ENCODE data around the gene DDX4. TPM values are rescaled to one million over a fixed set of nuclear protein-coding genes. Genes with fewer than 3 reads are reported as not detected.

DDX4 gene
- total RNA-seq, 1 experiment from 2014 or later, result not detected

- ATAC-seq (no peak), DNase-seq (ENCODE audit: low read depth, low spot score) (no peak)
- H3K4me3 ChIP-seq (replicated peaks in 1 of 2; ENCODE audit: low read depth in 1 of 2, low read length in 2 of 2), result no peak overlapping the region
- no peaks in the 10 kb centered on the region for H3K9me3 ChIP-seq (ENCODE audit: control insufficient read depth in 1 of 2, insufficient read depth in 1 of 2, low read depth in 1 of 2, low read length in 2 of 2)
- POLR2A ChIA-PET, result no interaction called here
- no peaks in the 10 kb centered on the region for H4K20me1 ChIP-seq (ENCODE audit: insufficient read depth)
- intact Hi-C loops (cut with micrococcal nuclease), result no loop called here
- no peaks in the 10 kb centered on the region for H3K36me3 ChIP-seq (ENCODE audit: control insufficient read depth in 1 of 2, insufficient read depth in 2 of 2, low read length in 2 of 2)
- H3K27ac ChIP-seq (ENCODE audit: low read depth, low read length), result no peak overlapping the region
- BruUV-seq (replicated peaks), result no TSS peak
- no peak overlapping the region for H3K4me2 ChIP-seq (ENCODE audit: low read length)
- CTCF ChIA-PET, result no interaction called here
- H3K79me2 ChIP-seq (ENCODE audit: insufficient read depth, low read length), result no peaks in the 10 kb centered on the region
- no peaks in the 10 kb centered on the region for H3K27me3 ChIP-seq (ENCODE audit: insufficient read depth, low read length)
- no peak overlapping the region for H3K9ac ChIP-seq (ENCODE audit: low read length)
- TF ChIP-seq ELF1 (IDR thresholded peaks at IDR 0.05; ENCODE audit: borderline replicate concordance, low read depth) (no peak), SIN3A (IDR thresholded peaks at IDR 0.05; ENCODE audit: low read depth) (no peak), TCF7L2 (IDR thresholded peaks at IDR 0.05; ENCODE audit: borderline replicate concordance, extremely low read depth, insufficient read depth, insufficient read length) (no peak), EZH2phosphoT487 (IDR thresholded peaks at IDR 0.05; ENCODE audit: borderline replicate concordance) (no peak), RAD21 (IDR thresholded peaks at IDR 0.05; ENCODE audit: low read depth) (no peak), JUND (IDR thresholded peaks at IDR 0.05) (no peak), EZH2 (IDR thresholded peaks at IDR 0.05) (no peak), MAX (IDR thresholded peaks at IDR 0.05) (no peak), POLR2AphosphoS5 (IDR thresholded peaks at IDR 0.05; ENCODE audit: low read depth, low read length) (no peak), ZFX (IDR thresholded peaks at IDR 0.05) (no peak), FOSL1 (IDR thresholded peaks at IDR 0.05; ENCODE audit: low read depth) (no peak), YY1 (IDR thresholded peaks at IDR 0.05; ENCODE audit: extremely low read depth, insufficient replicate concordance, low read depth, low read length) (no peak), ZNF274 (IDR thresholded peaks at IDR 0.05; ENCODE audit: low read depth, low read length) (no peak), ZBTB33 (IDR thresholded peaks at IDR 0.05; ENCODE audit: extremely low read depth, insufficient replicate concordance, low read length) (no peak), EGR1 (IDR thresholded peaks at IDR 0.05; ENCODE audit: low read depth) (no peak), CTCF (IDR thresholded peaks at IDR 0.05 in 2 of 3, conservative IDR thresholded peaks at IDR 0.05 in 1 of 3; ENCODE audit: borderline replicate concordance in 1 of 3, insufficient read depth in 1 of 3, low read depth in 2 of 3, low read length in 2 of 3) (no peak), SP1 (IDR thresholded peaks at IDR 0.05; ENCODE audit: low read depth) (no peak), CBX3 (IDR thresholded peaks at IDR 0.05; ENCODE audit: low read depth) (no peak)
- TF ChIP-seq, protein P1, sequence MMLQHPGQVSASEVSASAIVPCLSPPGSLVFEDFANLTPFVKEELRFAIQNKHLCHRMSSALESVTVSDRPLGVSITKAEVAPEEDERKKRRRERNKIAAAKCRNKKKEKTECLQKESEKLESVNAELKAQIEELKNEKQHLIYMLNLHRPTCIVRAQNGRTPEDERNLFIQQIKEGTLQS (IDR thresholded peaks at IDR 0.05), result no peak
- peaks cover 2 to 16% of the 10 kb centered on the region in 2 experiments; a peak in 3 of 4 replicates for H3K4me1 ChIP-seq (ENCODE audit: control insufficient read depth in 1 of 2, insufficient read depth in 2 of 2, low read length in 2 of 2)
- RAD21 ChIA-PET (ENCODE audit: low non-redundant PET in 1 of 2, low total read pairs in 2 of 2, uncharacterized antibody in 2 of 2, unreplicated experiment in 2 of 2), result no interaction called here
- H3K9me2 ChIP-seq (ENCODE audit: insufficient read depth), result no peaks in the 10 kb centered on the region
- no peak overlapping the region for H2AFZ ChIP-seq (ENCODE audit: low read depth, low read length, poor library complexity, severe bottlenecking)
Observed at GRCh38 chr5:55866485-55866884, 128.6 kb downstream of the DDX4 start.

All from HCT116 (cell line).